Thoracic aorta (tissue), 2 donors: ENCODE results near the gene AQP1. TPM values are rescaled to one million over a fixed set of nuclear protein-coding genes. Genes with fewer than 3 reads are reported as not detected.
A peak's percentile ranks its signal among the peaks of the same experiment; 100 is the strongest.

Source experiments
- ATAC-seq: fragments of 150-250 bp; one replicate; pipeline ENCODE4 v1.8.0; 2017; ENCODE audit warnings: low read depth; ENCODE audit not compliant: insufficient number of reproducible peaks, low FRiP score
- DNase-seq: peaks from one replicate; pipeline ENCODE4 v3.0.0-alpha.2; 2020; ENCODE audit warnings: low spot score
- H3K27ac ChIP-seq, 2 donors: fragments of 200-600 bp; sonication (generic); 1 replicate in 1 of 2; 2 replicates in 1 of 2; pipeline ENCODE4 v1.5.1; 2016; ENCODE audit warnings: mild to moderate bottlenecking in 2 of 2, moderate library complexity in 2 of 2
- H3K27me3 ChIP-seq: fragments of 200-600 bp; sonication (generic); replicated peaks from 2 replicates; pipeline ENCODE4 v1.6.0; 2016; ENCODE audit warnings: mild to moderate bottlenecking; ENCODE audit not compliant: insufficient read depth
- H3K36me3 ChIP-seq: fragments of 200-600 bp; sonication (generic); one replicate; pipeline ENCODE4 v1.5.1; 2016
- H3K4me1 ChIP-seq, 2 donors: fragments of 200-600 bp; sonication (generic); 1 replicate in 1 of 2; 2 replicates in 1 of 2; pipeline versions ENCODE4 v1.5.1 to v1.6.0; 2016; ENCODE audit warnings: low read depth in 2 of 2, mild to moderate bottlenecking in 1 of 2; ENCODE audit not compliant: control insufficient read depth in 1 of 2
- H3K4me3 ChIP-seq: fragments of 200-600 bp; sonication (generic); 2 replicates; pipeline ENCODE4 v1.5.1; 2016; ENCODE audit warnings: mild to moderate bottlenecking
- H3K9me3 ChIP-seq: fragments of 200-600 bp; sonication (generic); 2 replicates; pipeline ENCODE4 v1.5.1; 2016
- total RNA-seq, 2 donors: library from RNA; depleted of rRNA; stranded (reverse); fragments of >200 nt; gene quantifications; one replicate each; pipeline versions ENCODE4 v1.1.0 to v1.2.3, GENCODE V29; 2016
- TF ChIP-seq, protein P1 (sequence below): fragments of 200-600 bp; sonication (generic); IDR thresholded peaks from one replicate; pipeline ENCODE4 v1.5.1; 2019; ENCODE audit warnings: antibody characterized with exemption

The AQP1 gene
- 1,000 to 10,000 TPM; 1,262 to 1,768 TPM for total RNA-seq

DNA sequence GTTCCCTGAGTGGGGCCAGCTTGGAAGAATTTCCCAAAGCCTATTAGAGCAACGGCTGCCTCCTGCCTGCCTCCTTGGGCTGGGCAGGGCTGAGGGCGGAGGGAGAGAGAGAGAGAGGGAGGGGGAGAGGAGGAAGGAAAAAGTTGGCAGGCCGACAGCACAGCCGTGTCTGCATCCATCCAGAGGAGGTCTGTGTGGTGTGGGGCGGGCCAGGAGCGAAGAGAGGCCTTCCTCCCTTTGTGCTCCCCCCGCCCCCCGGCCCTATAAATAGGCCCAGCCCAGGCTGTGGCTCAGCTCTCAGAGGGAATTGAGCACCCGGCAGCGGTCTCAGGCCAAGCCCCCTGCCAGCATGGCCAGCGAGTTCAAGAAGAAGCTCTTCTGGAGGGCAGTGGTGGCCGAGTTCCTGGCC, at the start of gene AQP1:
AQP1 (plus strand) TSS at position 293 of the 409 bp plus-strand sequence; CDS start at position 350, 57 bp downstream.
- Histone ChIP-seq H3K4me3 (peak within 1 kb of the TSS; percentile 80), H3K27ac (peak within 1 kb of the TSS; percentile 90 to 98), H3K36me3 (no peaks in the 10 kb centered on the region), H3K9me3 (no peaks in the 10 kb centered on the region), H3K4me1 (peaks cover 32 to 60% of the 10 kb centered on the region in 2 donors), H3K27me3 (no peaks in the 10 kb centered on the region)
- ATAC-seq (peak; percentile 72), DNase-seq (peak; percentile 89)
- TF ChIP-seq, protein P1, sequence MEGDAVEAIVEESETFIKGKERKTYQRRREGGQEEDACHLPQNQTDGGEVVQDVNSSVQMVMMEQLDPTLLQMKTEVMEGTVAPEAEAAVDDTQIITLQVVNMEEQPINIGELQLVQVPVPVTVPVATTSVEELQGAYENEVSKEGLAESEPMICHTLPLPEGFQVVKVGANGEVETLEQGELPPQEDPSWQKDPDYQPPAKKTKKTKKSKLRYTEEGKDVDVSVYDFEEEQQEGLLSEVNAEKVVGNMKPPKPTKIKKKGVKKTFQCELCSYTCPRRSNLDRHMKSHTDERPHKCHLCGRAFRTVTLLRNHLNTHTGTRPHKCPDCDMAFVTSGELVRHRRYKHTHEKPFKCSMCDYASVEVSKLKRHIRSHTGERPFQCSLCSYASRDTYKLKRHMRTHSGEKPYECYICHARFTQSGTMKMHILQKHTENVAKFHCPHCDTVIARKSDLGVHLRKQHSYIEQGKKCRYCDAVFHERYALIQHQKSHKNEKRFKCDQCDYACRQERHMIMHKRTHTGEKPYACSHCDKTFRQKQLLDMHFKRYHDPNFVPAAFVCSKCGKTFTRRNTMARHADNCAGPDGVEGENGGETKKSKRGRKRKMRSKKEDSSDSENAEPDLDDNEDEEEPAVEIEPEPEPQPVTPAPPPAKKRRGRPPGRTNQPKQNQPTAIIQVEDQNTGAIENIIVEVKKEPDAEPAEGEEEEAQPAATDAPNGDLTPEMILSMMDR: no peak

GRCh38 chr7:30862995-30863705, 48.5 kb upstream of the AQP1 start:
- Histone ChIP-seq H3K27me3 (no peaks in the 10 kb centered on the region), H3K4me3 (no peak overlapping the region), H3K4me1 (peaks cover 12 to 53% of the 10 kb centered on the region in 2 donors), H3K9me3 (no peaks in the 10 kb centered on the region), H3K36me3 (no peaks in the 10 kb centered on the region), H3K27ac (peak overlapping the region; percentile 59 to 71)
- ATAC-seq: no peak
- no peak for DNase-seq
- TF ChIP-seq, protein P1: no peak

- no peaks in the 10 kb centered on the region for H3K36me3 ChIP-seq
- DNase-seq (no peak), ATAC-seq (no peak)
- peaks cover 12 to 53% of the 10 kb centered on the region in 2 donors for H3K4me1 ChIP-seq
- H3K4me3 ChIP-seq: no peak overlapping the region
- H3K27me3 ChIP-seq: no peaks in the 10 kb centered on the region
- peak overlapping the region; percentile 59 to 71 for H3K27ac ChIP-seq
- TF ChIP-seq, protein P1: no peak
- no peaks in the 10 kb centered on the region for H3K9me3 ChIP-seq
These were observed 48.0 kb upstream of the AQP1 start for GRCh38 chr7:30863706-30864035.

DNA sequence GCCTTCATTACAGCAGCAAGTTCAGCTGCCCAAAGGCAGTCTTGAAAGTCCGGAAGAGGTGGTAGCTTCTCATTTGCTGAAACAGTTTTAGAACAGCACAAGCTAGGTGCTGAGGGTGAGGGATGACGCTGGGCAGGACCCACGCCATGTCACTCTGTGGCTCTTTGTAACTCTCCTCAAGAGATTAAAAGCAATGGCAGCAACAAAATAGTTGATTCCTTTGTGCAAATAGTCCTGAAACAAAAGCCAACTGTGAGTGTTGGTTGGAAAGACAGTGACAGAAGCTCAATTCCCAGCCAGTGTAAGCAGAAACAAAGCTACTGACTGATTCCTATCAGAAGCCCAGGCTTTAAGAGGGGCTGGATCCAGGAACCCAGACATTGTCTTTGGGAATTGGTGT, 47.6 kb upstream of the AQP1 start:
- TF ChIP-seq, protein P1: no peak
- Histone ChIP-seq H3K27ac (peak overlapping the region; percentile 59 to 71), H3K36me3 (no peaks in the 10 kb centered on the region), H3K27me3 (no peaks in the 10 kb centered on the region), H3K4me1 (peaks cover 12 to 53% of the 10 kb centered on the region in 2 donors), H3K9me3 (no peaks in the 10 kb centered on the region), H3K4me3 (no peak overlapping the region)
- no peak for ATAC-seq
- no peak for DNase-seq

DNA sequence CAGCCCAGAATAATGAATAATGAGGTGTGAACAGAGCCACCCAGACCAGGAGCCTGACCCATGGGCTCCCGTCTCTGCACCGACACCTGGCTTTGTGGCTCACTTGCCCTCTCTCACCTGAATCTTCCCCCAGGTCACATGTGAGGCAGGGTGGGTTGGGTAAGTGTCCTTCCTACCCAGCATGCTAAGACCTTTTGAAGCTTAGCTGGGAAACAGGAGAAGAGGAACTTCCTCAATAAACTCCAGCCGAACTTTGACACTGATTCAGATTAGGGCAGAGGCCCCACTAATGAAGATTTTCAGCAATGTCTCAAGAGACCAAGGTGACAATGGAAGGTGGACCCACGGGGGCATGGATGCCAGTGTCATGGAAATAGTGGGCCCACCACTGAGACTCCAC, 46.6 kb upstream of the AQP1 start:
- Histone ChIP-seq H3K4me3 (no peak overlapping the region), H3K4me1 (peaks cover 12 to 56% of the 10 kb centered on the region in 2 donors), H3K9me3 (no peaks in the 10 kb centered on the region), H3K27ac (peak overlapping the region; percentile 59 to 71), H3K27me3 (no peaks in the 10 kb centered on the region), H3K36me3 (no peaks in the 10 kb centered on the region)
- ATAC-seq (no peak), DNase-seq (no peak)
- TF ChIP-seq, protein P1: no peak
